Adrenal gland (tissue), 5 donors: ENCODE measurements around the gene CTDSPL.

Experiments
- CTCF ChIP-seq, 6 experiments: fragments of 450-650 bp in 4 of 6; fragments of 200-600 bp in 2 of 6; sonication (generic) in 1 of 6; IDR thresholded peaks; 1 replicate in 5 of 6; 2 replicates in 1 of 6; pipeline versions ENCODE4 v1.5.1 to v1.8.0; 2016 to 2021; ENCODE audit warnings: antibody characterized with exemption in 6 of 6, mild to moderate bottlenecking in 2 of 6, moderate library complexity in 1 of 6
- POLR2A ChIP-seq, 2 donors: fragments of 450-650 bp; IDR thresholded peaks; one replicate each; pipeline ENCODE4 v1.6.1; 2017; ENCODE audit warnings: antibody characterized with exemption in 2 of 2, mild to moderate bottlenecking in 2 of 2, moderate library complexity in 1 of 2
- donor health status: DM: no; HTN: no; CAD: no.

DNA sequence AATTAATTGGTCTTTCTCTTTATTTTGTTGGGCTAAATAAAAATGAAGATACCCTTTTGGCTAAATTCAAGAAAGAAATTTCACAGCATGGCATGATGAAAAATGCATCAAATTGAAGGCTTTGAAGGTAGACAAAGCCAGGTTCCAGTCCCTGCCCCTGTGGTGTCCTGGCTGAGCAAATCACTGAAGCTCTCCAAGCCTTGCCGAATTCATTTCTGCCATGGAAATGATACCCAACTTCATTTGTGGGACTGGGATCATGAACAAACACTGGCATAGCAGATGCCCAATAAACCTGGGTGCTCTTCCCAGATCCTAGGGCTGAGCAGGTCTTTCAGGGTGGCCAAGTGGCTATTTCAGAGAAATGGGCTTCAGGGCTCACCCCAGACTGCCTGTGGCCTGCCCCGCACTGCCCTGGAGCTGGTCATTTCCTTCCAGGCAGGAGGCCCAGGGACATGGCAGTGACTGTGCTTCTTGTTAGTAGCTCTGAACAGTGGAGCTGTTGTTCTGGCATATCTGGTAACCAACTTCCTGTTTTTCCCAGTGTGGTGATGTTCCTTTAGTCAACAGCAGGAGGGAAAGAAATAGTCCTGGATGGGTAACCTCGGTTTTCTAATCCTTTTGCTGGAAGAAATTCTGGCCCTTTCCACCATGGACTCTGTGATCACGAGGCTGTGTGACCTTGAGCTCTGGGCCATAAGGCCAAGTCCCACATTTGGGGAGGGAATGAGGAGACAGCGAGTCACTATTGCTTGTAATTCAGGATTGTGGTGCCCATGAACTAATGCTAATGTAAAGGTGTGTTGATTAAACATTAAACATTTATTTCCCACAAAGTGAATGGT lies 47.6 kb downstream of the CTDSPL start:
- no peak for TF ChIP-seq CTCF (IDR thresholded peaks at IDR 0.05)
- no peak for TF ChIP-seq POLR2A (IDR thresholded peaks at IDR 0.05)
